HG02763 (cell line): ENCODE data around the gene HELT.
"Not testable (repeated sequence)": the region's sequence is repeated elsewhere in the genome, so short reads cannot be mapped to it uniquely, and the experiment has no call there.

Source experiments
- ATAC-seq: cut with Tn5 transposase; IDR thresholded peaks from one replicate; pipeline ENCODE4 v1.9.1; 2021; ENCODE audit warnings: mild to moderate bottlenecking, moderate library complexity; ENCODE audit not compliant: unreplicated experiment

HELT gene

GRCh38 chr4:185035284-185035683 lies 17.0 kb downstream of the HELT start:
- no peak for ATAC-seq

GRCh38 chr4:185036019-185036418 lies 17.7 kb downstream of the HELT start:
- no peak for ATAC-seq

- ATAC-seq = no peak
Measured at GRCh38 chr4:185036842-185037241, 18.6 kb downstream of the HELT start.

- ATAC-seq = no peak
Measured at GRCh38 chr4:185039508-185040273, 21.4 kb downstream of the HELT start.

- ATAC-seq = no peak
Measured at GRCh38 chr4:185040523-185040922, 22.2 kb downstream of the HELT start.

GRCh38 chr4:185050286-185050685 lies 32.0 kb downstream of the HELT start:
- not testable (repeated sequence) for ATAC-seq

- ATAC-seq = not testable (repeated sequence)
Measured at GRCh38 chr4:185051283-185051682, 33.0 kb downstream of the HELT start.

GRCh38 chr4:185053746-185054145 lies 35.5 kb downstream of the HELT start:
- no peak for ATAC-seq

GRCh38 chr4:185054272-185054671 lies 36.0 kb downstream of the HELT start:
- no peak for ATAC-seq

GRCh38 chr4:185054886-185055285 lies 36.6 kb downstream of the HELT start:
- no peak for ATAC-seq

- no peak for ATAC-seq
Measured at GRCh38 chr4:185061610-185062009, 43.3 kb downstream of the HELT start.

GRCh38 chr4:185062606-185063005 lies 44.3 kb downstream of the HELT start:
- no peak for ATAC-seq

- no peak for ATAC-seq
Measured at GRCh38 chr4:185066179-185066578, 47.9 kb downstream of the HELT start.

- ATAC-seq = no peak
Measured at GRCh38 chr4:185068837-185069236, 50.5 kb downstream of the HELT start.
